ENCODE measurements around the gene CACNA2D1. TPM values are rescaled to one million over a fixed set of nuclear protein-coding genes. Genes with fewer than 3 reads are reported as not detected.

CACNA2D1 gene
- total RNA-seq, 1 donor from 2014 or later = 1.5 TPM

- Histone ChIP-seq H3K36me3 (no peaks in the 10 kb centered on the region), H2AFZ (replicated peaks) (no peak overlapping the region), H3F3A (ENCODE audit: low read depth) (no peaks in the 10 kb centered on the region), H3K4me2 (no peak overlapping the region), H3K9me3 (ENCODE audit: low read depth) (no peaks in the 10 kb centered on the region), H3K4me1 (no peaks in the 10 kb centered on the region), H3K27me3 (no peaks in the 10 kb centered on the region), H3K4me3 (no peak overlapping the region), H4K20me1 (ENCODE audit: low read depth) (no peaks in the 10 kb centered on the region), H3K9ac (no peak overlapping the region), H3K27ac (no peak overlapping the region), H3K79me2 (ENCODE audit: low read depth) (no peaks in the 10 kb centered on the region)
- no peak for TF ChIP-seq EZH2 (IDR thresholded peaks at IDR 0.05)
- TF ChIP-seq EZH2phosphoT487 (IDR thresholded peaks at IDR 0.05) = no peak
- TF ChIP-seq, protein P1, sequence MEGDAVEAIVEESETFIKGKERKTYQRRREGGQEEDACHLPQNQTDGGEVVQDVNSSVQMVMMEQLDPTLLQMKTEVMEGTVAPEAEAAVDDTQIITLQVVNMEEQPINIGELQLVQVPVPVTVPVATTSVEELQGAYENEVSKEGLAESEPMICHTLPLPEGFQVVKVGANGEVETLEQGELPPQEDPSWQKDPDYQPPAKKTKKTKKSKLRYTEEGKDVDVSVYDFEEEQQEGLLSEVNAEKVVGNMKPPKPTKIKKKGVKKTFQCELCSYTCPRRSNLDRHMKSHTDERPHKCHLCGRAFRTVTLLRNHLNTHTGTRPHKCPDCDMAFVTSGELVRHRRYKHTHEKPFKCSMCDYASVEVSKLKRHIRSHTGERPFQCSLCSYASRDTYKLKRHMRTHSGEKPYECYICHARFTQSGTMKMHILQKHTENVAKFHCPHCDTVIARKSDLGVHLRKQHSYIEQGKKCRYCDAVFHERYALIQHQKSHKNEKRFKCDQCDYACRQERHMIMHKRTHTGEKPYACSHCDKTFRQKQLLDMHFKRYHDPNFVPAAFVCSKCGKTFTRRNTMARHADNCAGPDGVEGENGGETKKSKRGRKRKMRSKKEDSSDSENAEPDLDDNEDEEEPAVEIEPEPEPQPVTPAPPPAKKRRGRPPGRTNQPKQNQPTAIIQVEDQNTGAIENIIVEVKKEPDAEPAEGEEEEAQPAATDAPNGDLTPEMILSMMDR (IDR thresholded peaks at IDR 0.05) = no peak
- no peak overlapping the region for H3K27ac Mint-ChIP-seq
- peaks cover 9% of the 10 kb centered on the region for H3K27me3 Mint-ChIP-seq (ENCODE audit: insufficient read depth, low read depth)
- DNase-seq (ENCODE audit: low spot score) = no peak
- peaks cover 3% of the 10 kb centered on the region for H3K36me3 Mint-ChIP-seq
- peaks cover 14% of the 10 kb centered on the region for H3K9me3 Mint-ChIP-seq
- peaks cover 15% of the 10 kb centered on the region for H3K4me1 Mint-ChIP-seq
- no peak overlapping the region for H3K4me3 Mint-ChIP-seq
These were observed 238.9 kb downstream of the CACNA2D1 start for GRCh38 chr7:82204694-82205093.

DNA sequence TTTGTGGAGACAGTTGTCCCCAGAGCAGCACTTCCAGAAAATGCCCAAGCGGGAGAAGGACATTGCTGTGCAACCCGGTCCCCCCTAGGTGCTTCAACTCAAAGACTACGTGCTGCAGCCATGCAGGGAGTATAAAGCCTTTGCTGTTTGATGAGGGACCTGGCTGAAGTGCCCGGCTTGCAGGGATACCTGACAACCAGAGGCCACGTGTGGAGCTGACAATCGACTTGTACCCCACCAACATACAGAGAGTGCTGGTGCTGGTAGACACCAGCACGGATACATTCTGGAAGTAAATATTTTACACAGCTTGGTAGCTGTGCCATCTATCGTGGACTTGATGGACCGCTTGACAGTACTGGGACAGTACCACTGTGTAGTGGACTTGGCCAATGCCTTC, 240.6 kb downstream of the CACNA2D1 start:
- no peaks in the 10 kb centered on the region for H3K79me2 ChIP-seq (ENCODE audit: low read depth)
- no peak for TF ChIP-seq EZH2phosphoT487 (IDR thresholded peaks at IDR 0.05)
- TF ChIP-seq EZH2 (IDR thresholded peaks at IDR 0.05) = no peak
- TF ChIP-seq, protein P1 (IDR thresholded peaks at IDR 0.05) = no peak
- no peak overlapping the region for H3K4me2 ChIP-seq
- no peak overlapping the region for H3K4me3 ChIP-seq
- no peaks in the 10 kb centered on the region for H3K36me3 ChIP-seq
- no peaks in the 10 kb centered on the region for H3F3A ChIP-seq (ENCODE audit: low read depth)
- no peak for DNase-seq (ENCODE audit: low spot score)
- no peak overlapping the region for H2AFZ ChIP-seq (replicated peaks)
- Mint-ChIP-seq H3K4me1 (peaks cover 6% of the 10 kb centered on the region), H3K36me3 (peaks cover 3% of the 10 kb centered on the region), H3K27ac (no peak overlapping the region), H3K27me3 (ENCODE audit: insufficient read depth, low read depth) (peaks cover 9% of the 10 kb centered on the region), H3K9me3 (peaks cover 14% of the 10 kb centered on the region), H3K4me3 (no peak overlapping the region)
- H4K20me1 ChIP-seq (ENCODE audit: low read depth) = no peaks in the 10 kb centered on the region
- H3K9ac ChIP-seq = no peak overlapping the region
- H3K9me3 ChIP-seq (ENCODE audit: low read depth) = no peaks in the 10 kb centered on the region
- H3K4me1 ChIP-seq = no peaks in the 10 kb centered on the region
- H3K27me3 ChIP-seq = no peaks in the 10 kb centered on the region
- no peak overlapping the region for H3K27ac ChIP-seq

GRCh38 chr7:82202107-82202506, 241.5 kb downstream of the CACNA2D1 start:
- Histone ChIP-seq H2AFZ (replicated peaks) (no peak overlapping the region), H4K20me1 (ENCODE audit: low read depth) (no peaks in the 10 kb centered on the region), H3K9ac (no peak overlapping the region), H3K9me3 (ENCODE audit: low read depth) (no peaks in the 10 kb centered on the region), H3K4me3 (no peak overlapping the region), H3F3A (ENCODE audit: low read depth) (no peaks in the 10 kb centered on the region), H3K27ac (no peak overlapping the region), H3K79me2 (ENCODE audit: low read depth) (no peaks in the 10 kb centered on the region), H3K36me3 (no peaks in the 10 kb centered on the region), H3K4me1 (no peaks in the 10 kb centered on the region), H3K4me2 (no peak overlapping the region), H3K27me3 (no peaks in the 10 kb centered on the region)
- peaks cover 9% of the 10 kb centered on the region for H3K27me3 Mint-ChIP-seq (ENCODE audit: insufficient read depth, low read depth)
- no peak overlapping the region for H3K4me3 Mint-ChIP-seq
- TF ChIP-seq EZH2 (IDR thresholded peaks at IDR 0.05) (no peak), EZH2phosphoT487 (IDR thresholded peaks at IDR 0.05) (no peak)
- TF ChIP-seq, protein P1 (IDR thresholded peaks at IDR 0.05) = no peak
- no peak for DNase-seq (ENCODE audit: low spot score)
- peaks cover 3% of the 10 kb centered on the region for H3K36me3 Mint-ChIP-seq
- no peak overlapping the region for H3K27ac Mint-ChIP-seq
- H3K9me3 Mint-ChIP-seq = peaks cover 14% of the 10 kb centered on the region
- H3K4me1 Mint-ChIP-seq = peaks cover 2% of the 10 kb centered on the region

Data from neural progenitor cell (in vitro differentiated cells).